ENCODE results near the gene SORCS2. TPM values are rescaled to one million over a fixed set of nuclear protein-coding genes. Genes with fewer than 3 reads are reported as not detected.
A peak's percentile ranks its signal among the peaks of the same experiment; 100 is the strongest.

Gene SORCS2
- total RNA-seq, 1 donor from 2014 or later = 5.2 TPM

- DNase-seq (ENCODE audit: low spot score) = no peak
- no peak overlapping the region for H3K4me3 Mint-ChIP-seq
- H3K27ac Mint-ChIP-seq = peak overlapping the region; percentile 50
- Histone ChIP-seq H3K9me3 (ENCODE audit: low read depth) (no peaks in the 10 kb centered on the region), H2AFZ (replicated peaks) (no peak overlapping the region), H3F3A (ENCODE audit: low read depth) (no peaks in the 10 kb centered on the region), H3K36me3 (no peaks in the 10 kb centered on the region), H3K9ac (no peak overlapping the region), H3K27ac (no peak overlapping the region), H4K20me1 (ENCODE audit: low read depth) (no peaks in the 10 kb centered on the region), H3K4me1 (no peaks in the 10 kb centered on the region), H3K4me3 (no peak overlapping the region), H3K27me3 (no peaks in the 10 kb centered on the region), H3K4me2 (no peak overlapping the region), H3K79me2 (ENCODE audit: low read depth) (no peaks in the 10 kb centered on the region)
- TF ChIP-seq CTCF (IDR thresholded peaks at IDR 0.05) (no peak), EZH2 (IDR thresholded peaks at IDR 0.05) (no peak), EZH2phosphoT487 (IDR thresholded peaks at IDR 0.05) (no peak)
- H3K9me3 Mint-ChIP-seq = peaks cover 5% of the 10 kb centered on the region
- H3K36me3 Mint-ChIP-seq = no peaks in the 10 kb centered on the region
- H3K4me1 Mint-ChIP-seq = peaks cover 17% of the 10 kb centered on the region
- peaks cover 18% of the 10 kb centered on the region for H3K27me3 Mint-ChIP-seq (ENCODE audit: insufficient read depth, low read depth)
These were observed 435.2 kb downstream of the SORCS2 start for GRCh38 chr4:7627251-7628250.

GRCh38 chr4:7628432-7628831 lies 436.1 kb downstream of the SORCS2 start:
- no peak overlapping the region for H3K9ac ChIP-seq
- Mint-ChIP-seq H3K27me3 (ENCODE audit: insufficient read depth, low read depth) (peaks cover 14% of the 10 kb centered on the region), H3K27ac (peak overlapping the region; percentile 52), H3K36me3 (no peaks in the 10 kb centered on the region), H3K4me3 (no peak overlapping the region), H3K4me1 (peaks cover 14% of the 10 kb centered on the region), H3K9me3 (peaks cover 5% of the 10 kb centered on the region)
- H2AFZ ChIP-seq (replicated peaks) = no peak overlapping the region
- no peaks in the 10 kb centered on the region for H4K20me1 ChIP-seq (ENCODE audit: low read depth)
- no peaks in the 10 kb centered on the region for H3K9me3 ChIP-seq (ENCODE audit: low read depth)
- H3F3A ChIP-seq (ENCODE audit: low read depth) = no peaks in the 10 kb centered on the region
- no peak for TF ChIP-seq EZH2 (IDR thresholded peaks at IDR 0.05)
- no peak for TF ChIP-seq EZH2phosphoT487 (IDR thresholded peaks at IDR 0.05)
- no peak for TF ChIP-seq CTCF (IDR thresholded peaks at IDR 0.05)
- H3K4me1 ChIP-seq = no peaks in the 10 kb centered on the region
- DNase-seq (ENCODE audit: low spot score) = no peak
- no peaks in the 10 kb centered on the region for H3K27me3 ChIP-seq
- no peaks in the 10 kb centered on the region for H3K36me3 ChIP-seq
- no peak overlapping the region for H3K4me2 ChIP-seq
- H3K4me3 ChIP-seq = no peak overlapping the region
- no peaks in the 10 kb centered on the region for H3K79me2 ChIP-seq (ENCODE audit: low read depth)
- H3K27ac ChIP-seq = no peak overlapping the region

GRCh38 chr4:7629501-7630254 lies 437.3 kb downstream of the SORCS2 start:
- Mint-ChIP-seq H3K27ac (no peak overlapping the region), H3K4me3 (no peak overlapping the region), H3K27me3 (ENCODE audit: insufficient read depth, low read depth) (peaks cover 16% of the 10 kb centered on the region), H3K9me3 (peaks cover 5% of the 10 kb centered on the region), H3K4me1 (peaks cover 14% of the 10 kb centered on the region), H3K36me3 (no peaks in the 10 kb centered on the region)
- no peak overlapping the region for H3K27ac ChIP-seq
- no peaks in the 10 kb centered on the region for H3K27me3 ChIP-seq
- no peak overlapping the region for H3K4me3 ChIP-seq
- DNase-seq (ENCODE audit: low spot score) = no peak
- H3K4me1 ChIP-seq = no peaks in the 10 kb centered on the region
- no peaks in the 10 kb centered on the region for H4K20me1 ChIP-seq (ENCODE audit: low read depth)
- no peak overlapping the region for H3K4me2 ChIP-seq
- no peak overlapping the region for H2AFZ ChIP-seq (replicated peaks)
- H3K9ac ChIP-seq = no peak overlapping the region
- no peaks in the 10 kb centered on the region for H3K9me3 ChIP-seq (ENCODE audit: low read depth)
- no peaks in the 10 kb centered on the region for H3K79me2 ChIP-seq (ENCODE audit: low read depth)
- TF ChIP-seq CTCF (IDR thresholded peaks at IDR 0.05) (no peak), EZH2phosphoT487 (IDR thresholded peaks at IDR 0.05) (no peak), EZH2 (IDR thresholded peaks at IDR 0.05) (no peak)
- H3K36me3 ChIP-seq = no peaks in the 10 kb centered on the region
- H3F3A ChIP-seq (ENCODE audit: low read depth) = no peaks in the 10 kb centered on the region

All from neural progenitor cell (in vitro differentiated cells).